Liver (tissue), 9 donors: ENCODE results near the gene ATG9B. TPM values are rescaled to one million over a fixed set of nuclear protein-coding genes. Genes with fewer than 3 reads are reported as not detected.

Experiments
- DNase-seq: peaks from one replicate; pipeline ENCODE4 v3.0.0-alpha.2; 2017; ENCODE audit warnings: low spot score
- H3K27ac ChIP-seq, 2 donors: one replicate each; pipeline ENCODE4 v1.7.0; 2013; ENCODE audit warnings: inconsistent platforms in 2 of 2, low read length in 2 of 2, control low read depth in 1 of 2, low read depth in 1 of 2, mild to moderate bottlenecking in 1 of 2
- H3K27me3 ChIP-seq, 4 donors: one replicate each; pipeline versions ENCODE4 v1.6.1 to v1.7.0; 2013; ENCODE audit warnings: low read length in 3 of 4, inconsistent platforms in 1 of 4, mild to moderate bottlenecking in 1 of 4, moderate library complexity in 1 of 4; ENCODE audit not compliant: control insufficient read depth in 4 of 4, insufficient read depth in 4 of 4
- H3K36me3 ChIP-seq, 4 donors: one replicate each; pipeline versions ENCODE4 v1.6.1 to v1.7.0; 2013; ENCODE audit warnings: low read length in 3 of 4, mild to moderate bottlenecking in 3 of 4, low read depth in 1 of 4, moderate library complexity in 1 of 4; ENCODE audit not compliant: control insufficient read depth in 4 of 4, insufficient read depth in 3 of 4
- H3K4me1 ChIP-seq, 4 donors: one replicate each; pipeline versions ENCODE4 v1.6.1 to v1.7.0; 2013; ENCODE audit warnings: low read length in 3 of 4, mild to moderate bottlenecking in 3 of 4, moderate library complexity in 1 of 4; ENCODE audit not compliant: control insufficient read depth in 4 of 4, insufficient read depth in 4 of 4
- H3K4me3 ChIP-seq, 3 donors: one replicate each; pipeline versions ENCODE4 v1.6.1 to v1.7.0; 2013; ENCODE audit warnings: low read length in 3 of 3, control low read depth in 1 of 3, low read depth in 1 of 3, mild to moderate bottlenecking in 1 of 3
- H3K9ac ChIP-seq, 2 donors: one replicate each; pipeline ENCODE4 v1.7.0; 2013; ENCODE audit warnings: low read length in 2 of 2, mild to moderate bottlenecking in 2 of 2, moderate library complexity in 2 of 2, control low read depth in 1 of 2, low read depth in 1 of 2
- H3K9me3 ChIP-seq, 4 donors: one replicate each; pipeline versions ENCODE4 v1.6.1 to v1.7.0; 2013; ENCODE audit warnings: low read length in 3 of 4; ENCODE audit not compliant: control insufficient read depth in 4 of 4
- ATF3 ChIP-seq: IDR thresholded peaks from 2 replicates; pipeline ENCODE4 v1.6.1; 2016; ENCODE audit warnings: antibody characterized with exemption
- EGR1 ChIP-seq, 2 donors: IDR thresholded peaks; 2 replicates each; pipeline ENCODE4 v1.6.1; 2016 to 2018; ENCODE audit warnings: antibody characterized with exemption in 2 of 2, low read depth in 2 of 2
- FOXA1 ChIP-seq: IDR thresholded peaks from 2 replicates; pipeline ENCODE4 v1.6.1; 2016; ENCODE audit warnings: antibody characterized with exemption
- FOXA2 ChIP-seq: IDR thresholded peaks from 2 replicates; pipeline ENCODE4 v1.6.1; 2016; ENCODE audit warnings: antibody characterized with exemption
- HNF4A ChIP-seq, 2 donors: conservative IDR thresholded peaks; 2 replicates each; pipeline ENCODE4 v1.6.1; 2016; ENCODE audit warnings: antibody characterized with exemption in 2 of 2, mild to moderate bottlenecking in 2 of 2
- HNF4G ChIP-seq: IDR thresholded peaks from 2 replicates; pipeline ENCODE4 v1.6.1; 2016; ENCODE audit warnings: antibody characterized with exemption
- JUND ChIP-seq, 2 donors: IDR thresholded peaks; 2 replicates each; pipeline ENCODE4 v1.6.1; 2016; ENCODE audit warnings: antibody characterized with exemption in 2 of 2
- MAX ChIP-seq: IDR thresholded peaks from 2 replicates; pipeline ENCODE4 v1.6.1; 2016; ENCODE audit warnings: antibody characterized with exemption
- NR2F2 ChIP-seq: IDR thresholded peaks from 2 replicates; pipeline ENCODE4 v1.6.1; 2016; ENCODE audit warnings: antibody characterized with exemption
- RAD21 ChIP-seq, 2 donors: IDR thresholded peaks; 2 replicates each; pipeline ENCODE4 v1.6.1; 2016; ENCODE audit warnings: antibody characterized with exemption in 2 of 2, mild to moderate bottlenecking in 2 of 2
- REST ChIP-seq: IDR thresholded peaks from 2 replicates; pipeline ENCODE4 v1.6.1; 2016; ENCODE audit warnings: antibody characterized with exemption, mild to moderate bottlenecking
- RXRA ChIP-seq, 2 donors: IDR thresholded peaks; 2 replicates each; pipeline ENCODE4 v1.6.1; 2017 to 2018; ENCODE audit warnings: antibody characterized with exemption in 2 of 2, mild to moderate bottlenecking in 1 of 2
- SP1 ChIP-seq: IDR thresholded peaks from 2 replicates; pipeline ENCODE4 v1.6.1; 2018; ENCODE audit warnings: antibody characterized with exemption, mild to moderate bottlenecking
- TAF1 ChIP-seq: conservative IDR thresholded peaks from 2 replicates; pipeline ENCODE4 v1.6.1; 2016; ENCODE audit warnings: antibody characterized with exemption, mild to moderate bottlenecking
- YY1 ChIP-seq: IDR thresholded peaks from 2 replicates; pipeline ENCODE4 v1.6.1; 2016; ENCODE audit warnings: antibody characterized with exemption, mild to moderate bottlenecking
- ZBTB33 ChIP-seq: IDR thresholded peaks from 2 replicates; pipeline ENCODE4 v1.6.1; 2016; ENCODE audit warnings: antibody characterized with exemption
- WGBS: extraction: QIAGEN DNeasy Blood & Tissue Kit; methylation state at CpG from one replicate; pipeline ENCODE4 v1.1.7; 2013; 5-methylcytosine and 5-hydroxymethylcytosine counted together
- polyA plus RNA-seq, 2 donors: library from polyadenylated mRNA; stranded (reverse) in 1 of 2; unstranded in 1 of 2; fragments of 200-250 nt in 1 of 2; fragments of >200 nt in 1 of 2; fragmentation: Nextera tagmentation in 1 of 2; extraction: Ambion mirVana in 1 of 2; gene quantifications; one replicate each; pipeline versions ENCODE4 v1.2.1 to v1.2.3, GENCODE V29; 2013 to 2015
- total RNA-seq, 2 donors: library from RNA; depleted of rRNA; stranded (reverse); fragments of >200 nt; gene quantifications; one replicate each; pipeline ENCODE4 v1.2.3, GENCODE V29; 2014
- donor health status: healthy.
- donor health status: healthy.
- donor health status: healthy.
- donor health status: healthy.
- donor health status: healthy.

ATG9B gene
- total and polyA plus RNA-seq, 4 donors: 0.61 TPM; not detected in 3

- WGBS: 58% methylated on average over 7 of the region's 7 CpGs
- Histone ChIP-seq H3K4me1 (peaks cover 6 to 15% (median 10%) of the 10 kb centered on the region in 4 donors), H3K36me3 (no peaks in the 10 kb centered on the region), H3K27me3 (peaks cover 0 to 1% (median 0%) of the 10 kb centered on the region in 4 donors), H3K27ac (no peak overlapping the region), H3K9me3 (no peaks in the 10 kb centered on the region), H3K9ac (no peak overlapping the region), H3K4me3 (no peak overlapping the region)
- no peak for TF ChIP-seq RAD21 (IDR thresholded peaks at IDR 0.05)
- no peak for TF ChIP-seq SP1
- TF ChIP-seq JUND (IDR thresholded peaks at IDR 0.05): no peak
- no peak for DNase-seq
These were observed 4.1 kb downstream of the ATG9B start for GRCh38 chr7:151020231-151020630.

GRCh38 chr7:151019130-151019447, 5.2 kb downstream of the ATG9B start:
- peaks cover 6 to 15% (median 10%) of the 10 kb centered on the region in 4 donors for H3K4me1 ChIP-seq
- peak overlapping the region in 1 of 3 donors; percentile 26 for H3K4me3 ChIP-seq
- no peak for DNase-seq

More at GRCh38 chr7:151019130-151019447, 5.2 kb downstream of the ATG9B start:
- Histone ChIP-seq H3K27ac (no peak overlapping the region), H3K9ac (no peak overlapping the region), H3K9me3 (no peaks in the 10 kb centered on the region), H3K27me3 (peaks cover 0 to 2% (median 0%) of the 10 kb centered on the region in 4 donors), H3K36me3 (no peaks in the 10 kb centered on the region)
- WGBS: 14% methylated on average over 20 of the region's 20 CpGs
- no peak for TF ChIP-seq FOXA1
- TF ChIP-seq REST: no peak
- TF ChIP-seq JUND (IDR thresholded peaks at IDR 0.05): no peak
- no peak for TF ChIP-seq MAX
- TF ChIP-seq EGR1 (IDR thresholded peaks at IDR 0.05; ENCODE audit: low read depth in 2 of 2): no peak
- no peak for TF ChIP-seq TAF1
- TF ChIP-seq HNF4G: no peak
- TF ChIP-seq SP1: no peak
- no peak for TF ChIP-seq FOXA2
- TF ChIP-seq NR2F2: no peak
- no peak for TF ChIP-seq HNF4A (conservative IDR thresholded peaks at IDR 0.05)
- TF ChIP-seq RAD21 (IDR thresholded peaks at IDR 0.05): no peak
- TF ChIP-seq ZBTB33: no peak
- TF ChIP-seq ATF3: no peak
- TF ChIP-seq YY1: no peak
- TF ChIP-seq RXRA (IDR thresholded peaks at IDR 0.05): no peak
